ENCODE data around the gene DENND4A. TPM values are rescaled to one million over a fixed set of nuclear protein-coding genes. Genes with fewer than 3 reads are reported as not detected.

The DENND4A gene
- total RNA-seq, 2 experiments from 2014 or later, result 39.9 to 41.3 TPM

DNA sequence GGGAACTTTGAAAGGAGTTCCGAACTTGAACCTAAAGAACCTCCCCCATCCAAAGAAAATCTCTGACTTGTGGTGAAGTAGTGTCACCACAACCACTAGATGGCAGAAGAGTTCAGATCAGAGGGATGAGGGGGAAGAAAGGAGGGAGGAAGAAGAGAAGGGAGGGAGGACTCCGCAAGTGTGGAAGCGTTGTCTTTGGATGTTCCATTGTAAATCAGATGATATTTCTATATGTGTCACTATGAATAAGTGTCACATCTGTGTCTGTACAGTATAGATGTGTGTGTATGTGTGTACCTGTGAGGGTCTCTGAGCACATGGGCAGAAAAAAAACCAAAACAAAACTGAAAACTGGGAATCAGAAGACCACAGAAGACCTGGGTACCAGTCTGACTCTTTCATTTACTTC, 153.4 kb downstream of the DENND4A start:
- DNase-seq, result peak; percentile 33
- H3K4me1 Mint-ChIP-seq (ENCODE audit: low read depth), result peaks cover 6% of the 10 kb centered on the region
- POLR2A ChIA-PET, result interaction anchor here (1.6 kb wide), 1 partner anchor 25 kb away, joined by 3 read pairs; no protein-coding TSS in a partner anchor
- CTCF ChIA-PET, result interaction anchor here (0.7 to 4.2 kb wide), 22 partner anchors 9 to 649 kb away, joined by 3 to 38 read pairs (median 5); partner anchors contain the start of genes INTS14 and RAB11A
- no peak overlapping the region for H3K27ac Mint-ChIP-seq
- intact Hi-C loops (cut with micrococcal nuclease), result loop anchor here (1.0 to 5.0 kb wide), 3 partner anchors 190 to 554 kb away; no protein-coding TSS in a partner anchor
- H3K27me3 Mint-ChIP-seq, result no peaks in the 10 kb centered on the region
- H3K4me3 Mint-ChIP-seq, result no peak overlapping the region
- no peaks in the 10 kb centered on the region for H3K36me3 Mint-ChIP-seq
- no peaks in the 10 kb centered on the region for H3K9me3 Mint-ChIP-seq

DNA sequence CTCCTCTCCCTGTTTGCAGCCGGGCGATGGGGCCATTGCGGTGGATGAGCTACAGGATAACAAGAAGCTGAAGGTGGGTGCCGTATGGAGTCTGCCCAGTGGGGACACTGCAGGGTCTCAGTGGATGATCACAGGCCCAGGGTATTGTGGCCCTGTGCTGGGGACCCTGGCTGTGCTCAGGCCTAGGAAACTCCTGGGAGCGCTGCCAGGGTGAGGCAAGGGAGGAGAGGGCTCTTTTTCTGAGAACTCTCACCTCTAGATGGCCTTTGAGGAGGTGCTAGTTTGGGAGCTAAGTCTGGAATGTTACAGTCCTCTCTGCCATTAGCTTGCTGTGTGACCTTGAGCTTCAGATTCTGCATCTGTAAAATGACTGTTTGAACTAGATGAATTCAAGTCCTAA, 154.0 kb downstream of the DENND4A start:
- H3K4me1 Mint-ChIP-seq (ENCODE audit: low read depth), result peaks cover 6% of the 10 kb centered on the region
- ChIA-PET CTCF (interaction anchor here (0.7 to 4.2 kb wide), 23 partner anchors 8 to 570 kb away, joined by 3 to 38 read pairs (median 5); partner anchors contain the start of genes INTS14, RAB11A and SLC24A1), POLR2A (interaction anchor here (1.6 kb wide), 1 partner anchor 26 kb away, joined by 3 read pairs; no protein-coding TSS in a partner anchor)
- no peaks in the 10 kb centered on the region for H3K27me3 Mint-ChIP-seq
- no peak overlapping the region for H3K4me3 Mint-ChIP-seq
- no peak overlapping the region for H3K27ac Mint-ChIP-seq
- no peak for DNase-seq
- H3K36me3 Mint-ChIP-seq, result no peaks in the 10 kb centered on the region
- intact Hi-C loops (cut with micrococcal nuclease), result loop anchor here (1.0 to 5.0 kb wide), 3 partner anchors 191 to 554 kb away; no protein-coding TSS in a partner anchor
- H3K9me3 Mint-ChIP-seq, result no peaks in the 10 kb centered on the region

DNA sequence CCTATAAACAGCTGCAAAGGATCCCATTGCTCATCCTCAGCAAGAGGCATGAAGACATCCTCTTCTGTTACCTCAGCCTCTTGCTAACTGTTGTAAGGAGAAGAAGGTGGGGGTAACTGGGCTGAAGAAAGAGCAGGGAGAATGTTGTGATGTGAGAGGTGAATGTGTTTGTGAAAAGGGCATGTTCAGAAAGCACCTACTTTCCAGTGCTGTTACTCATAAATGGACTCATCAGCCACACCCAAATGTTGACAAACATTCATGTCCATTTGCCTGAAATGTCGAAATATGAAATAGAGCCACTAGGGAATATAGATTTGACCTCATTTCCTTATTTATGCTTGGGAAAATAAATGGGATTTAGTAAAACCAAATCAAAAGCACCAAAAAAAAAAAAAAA, 157.7 kb downstream of the DENND4A start:
- Mint-ChIP-seq H3K4me3 (no peak overlapping the region), H3K27me3 (no peaks in the 10 kb centered on the region), H3K4me1 (ENCODE audit: low read depth) (peaks cover 28% of the 10 kb centered on the region), H3K9me3 (no peaks in the 10 kb centered on the region), H3K36me3 (no peaks in the 10 kb centered on the region), H3K27ac (no peak overlapping the region)
- ChIA-PET POLR2A (interaction anchor here (0.7 kb wide), 1 partner anchor 15 kb away, joined by 4 read pairs; no protein-coding TSS in a partner anchor), CTCF (no interaction called here)
- intact Hi-C loops (cut with micrococcal nuclease), result no loop called here
- DNase-seq, result no peak

DNA sequence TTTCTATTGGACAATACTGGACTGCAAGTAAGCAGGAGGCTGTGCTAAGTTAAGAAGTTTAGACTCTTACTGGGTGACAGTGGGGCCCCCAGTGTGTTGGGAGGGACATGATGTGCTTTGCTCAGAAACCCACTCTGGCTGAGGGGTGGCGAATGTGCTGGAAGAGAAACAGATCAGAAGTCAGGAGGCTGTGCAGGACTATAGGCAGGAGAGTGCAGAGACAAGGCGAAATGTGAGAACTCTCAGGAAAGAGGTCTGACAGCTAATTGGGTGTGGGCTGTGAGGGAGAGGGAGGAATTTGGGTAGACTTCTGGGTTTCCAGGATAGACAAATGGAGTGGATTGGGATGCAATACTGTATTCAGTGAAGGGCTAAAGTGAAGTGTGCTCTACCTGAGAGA, 158.3 kb downstream of the DENND4A start:
- ChIA-PET POLR2A (interaction anchor here (0.7 kb wide), 1 partner anchor 15 kb away, joined by 4 read pairs; no protein-coding TSS in a partner anchor), CTCF (interaction anchor here (0.8 kb wide), 1 partner anchor 223 kb away, joined by 3 read pairs; no protein-coding TSS in a partner anchor)
- Mint-ChIP-seq H3K4me1 (ENCODE audit: low read depth) (peaks cover 28% of the 10 kb centered on the region), H3K36me3 (no peaks in the 10 kb centered on the region), H3K9me3 (no peaks in the 10 kb centered on the region), H3K4me3 (no peak overlapping the region), H3K27ac (no peak overlapping the region), H3K27me3 (no peaks in the 10 kb centered on the region)
- no peak for DNase-seq
- intact Hi-C loops (cut with micrococcal nuclease), result no loop called here

DNA sequence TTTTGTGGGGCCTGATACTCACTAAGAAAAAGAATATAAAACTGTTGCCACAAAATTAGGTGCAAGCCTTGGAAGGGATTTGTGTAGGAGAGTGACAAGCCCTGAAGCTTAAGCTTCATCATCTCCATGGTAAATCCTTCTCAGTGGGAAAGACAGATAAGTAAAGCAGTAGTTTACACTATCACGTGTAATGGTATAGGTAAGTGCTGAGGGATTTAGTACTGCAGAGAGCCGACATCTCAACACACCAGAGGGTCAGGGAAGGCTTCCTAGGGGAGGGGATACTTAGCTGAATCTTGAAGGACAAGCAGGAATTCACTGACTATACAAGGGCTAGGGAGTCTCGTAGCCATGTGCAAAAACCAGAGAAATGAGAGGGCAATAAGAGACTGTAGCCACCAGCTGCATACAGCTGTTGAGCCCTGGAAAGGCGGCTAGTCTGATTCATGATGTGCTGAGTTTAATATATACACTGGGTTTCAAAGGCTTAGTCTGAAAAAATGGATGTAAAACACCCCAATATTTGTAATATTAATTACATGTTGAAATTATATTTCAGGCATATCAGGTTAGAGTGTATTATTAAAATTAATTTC, 159.2 kb downstream of the DENND4A start:
- DNase-seq, result no peak
- intact Hi-C loops (cut with micrococcal nuclease), result no loop called here
- H3K27me3 Mint-ChIP-seq, result no peaks in the 10 kb centered on the region
- no peaks in the 10 kb centered on the region for H3K36me3 Mint-ChIP-seq
- peaks cover 22% of the 10 kb centered on the region for H3K4me1 Mint-ChIP-seq (ENCODE audit: low read depth)
- no peak overlapping the region for H3K27ac Mint-ChIP-seq
- H3K9me3 Mint-ChIP-seq, result no peaks in the 10 kb centered on the region
- H3K4me3 Mint-ChIP-seq, result no peak overlapping the region
- POLR2A ChIA-PET, result no interaction called here
- CTCF ChIA-PET, result interaction anchor here (0.8 to 2.2 kb wide), 2 partner anchors 224 to 230 kb away, joined by 3 to 8 read pairs; no protein-coding TSS in a partner anchor

DNA sequence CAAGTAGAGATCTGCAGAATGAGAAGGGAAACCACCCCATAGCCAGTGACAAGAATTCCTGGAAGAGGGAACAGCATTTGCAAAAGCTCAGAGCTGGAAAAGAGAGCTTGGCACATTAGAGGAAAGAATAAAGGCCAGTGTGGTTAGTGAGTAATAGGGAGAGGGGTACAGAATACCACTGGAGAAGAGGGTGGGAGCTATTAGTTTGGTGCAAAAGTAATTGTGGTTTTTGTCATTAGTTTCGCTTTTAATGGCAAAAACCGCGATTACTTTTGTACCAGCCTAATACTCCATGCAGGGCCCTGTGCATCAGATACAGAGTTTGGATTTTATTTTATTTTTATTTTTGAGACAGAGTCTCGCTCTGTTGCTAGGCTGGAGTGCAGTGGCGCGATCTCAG, 160.6 kb downstream of the DENND4A start:
- Mint-ChIP-seq H3K27me3 (no peaks in the 10 kb centered on the region), H3K9me3 (no peaks in the 10 kb centered on the region), H3K27ac (no peak overlapping the region), H3K36me3 (no peaks in the 10 kb centered on the region), H3K4me3 (no peak overlapping the region), H3K4me1 (ENCODE audit: low read depth) (peaks cover 22% of the 10 kb centered on the region)
- no peak for DNase-seq
- ChIA-PET CTCF (interaction anchor here (0.6 to 2.2 kb wide), 2 partner anchors 231 to 237 kb away, joined by 3 to 8 read pairs; no protein-coding TSS in a partner anchor), POLR2A (interaction anchor here (1.0 kb wide), 1 partner anchor 20 kb away, joined by 5 read pairs; the partner anchor contains the start of gene INTS14)
- intact Hi-C loops (cut with micrococcal nuclease), result no loop called here

DNA sequence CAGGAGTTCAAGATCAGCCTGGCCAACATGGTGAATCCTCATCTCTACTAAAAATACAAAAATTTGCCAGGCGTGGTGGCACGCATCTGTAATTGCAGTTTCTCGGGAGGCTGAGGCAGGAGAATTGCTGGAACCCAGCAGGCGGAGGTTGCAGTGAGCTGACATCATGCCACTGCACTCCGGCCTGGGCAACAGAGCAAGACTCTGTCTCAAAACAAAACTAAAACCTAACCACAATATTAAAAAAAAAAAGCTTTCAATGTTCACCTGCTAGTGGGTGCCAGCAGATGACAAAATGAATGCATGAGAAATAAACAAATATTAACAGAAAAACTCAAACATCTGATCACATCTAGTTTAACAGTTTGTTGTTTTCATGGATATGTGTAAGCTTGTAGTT, 161.3 kb downstream of the DENND4A start:
- intact Hi-C loops (cut with micrococcal nuclease), result no loop called here
- peak; percentile 33 for DNase-seq
- H3K4me1 Mint-ChIP-seq (ENCODE audit: low read depth), result peaks cover 22% of the 10 kb centered on the region
- CTCF ChIA-PET, result no interaction called here
- H3K36me3 Mint-ChIP-seq, result peaks cover under 1% of the 10 kb centered on the region
- POLR2A ChIA-PET, result no interaction called here
- no peak overlapping the region for H3K4me3 Mint-ChIP-seq
- H3K27me3 Mint-ChIP-seq, result no peaks in the 10 kb centered on the region
- H3K27ac Mint-ChIP-seq, result no peak overlapping the region
- H3K9me3 Mint-ChIP-seq, result no peaks in the 10 kb centered on the region

DNA sequence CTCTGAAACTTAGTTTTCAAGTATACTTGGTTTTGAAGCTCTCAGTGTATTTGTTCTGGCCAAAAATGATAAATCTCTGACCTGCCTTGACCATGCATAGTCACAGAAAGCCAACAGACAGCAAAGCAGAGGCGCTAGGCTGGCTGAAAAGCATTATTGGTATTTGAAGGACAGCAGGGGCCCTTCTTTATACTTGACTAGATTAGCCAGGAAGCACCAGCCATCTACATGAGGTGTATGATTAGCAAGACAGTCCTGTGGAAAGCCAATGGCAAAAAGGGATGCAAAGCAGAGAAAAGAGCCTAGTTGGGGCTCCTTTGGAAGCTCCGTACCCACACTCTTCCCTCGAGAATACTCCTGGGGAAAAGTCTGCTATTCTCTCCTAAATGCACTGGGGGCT, 162.5 kb downstream of the DENND4A start:
- H3K4me1 Mint-ChIP-seq (ENCODE audit: low read depth), result peaks cover 22% of the 10 kb centered on the region
- no peaks in the 10 kb centered on the region for H3K27me3 Mint-ChIP-seq
- no peak overlapping the region for H3K4me3 Mint-ChIP-seq
- no peak for DNase-seq
- H3K9me3 Mint-ChIP-seq, result no peaks in the 10 kb centered on the region
- intact Hi-C loops (cut with micrococcal nuclease), result no loop called here
- no peak overlapping the region for H3K27ac Mint-ChIP-seq
- POLR2A ChIA-PET, result no interaction called here
- H3K36me3 Mint-ChIP-seq, result peaks cover 7% of the 10 kb centered on the region
- CTCF ChIA-PET, result interaction anchor here (1.0 to 1.8 kb wide), 2 partner anchors 9 to 233 kb away, joined by 5 to 6 read pairs; no protein-coding TSS in a partner anchor

DNA sequence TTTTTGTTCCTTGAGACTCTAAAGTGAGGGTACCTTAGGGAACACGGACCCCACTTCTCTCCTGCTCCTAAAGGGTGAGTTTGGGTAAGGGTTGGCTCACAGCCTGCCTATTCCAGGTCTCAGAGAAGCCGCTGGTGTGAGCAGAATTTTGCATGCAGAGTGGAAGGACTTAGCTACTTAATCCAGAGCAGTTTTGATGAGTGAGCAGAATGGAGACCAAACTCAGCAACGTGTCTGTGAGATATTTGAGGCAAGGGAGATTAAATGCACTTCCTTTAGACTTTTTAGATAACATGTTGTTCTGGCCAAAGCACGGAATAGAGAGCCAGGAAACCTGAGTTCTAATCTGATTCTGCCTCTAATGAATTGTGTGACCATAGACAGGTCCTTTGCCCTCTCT, 165.2 kb downstream of the DENND4A start:
- POLR2A ChIA-PET, result no interaction called here
- no peak for DNase-seq
- Mint-ChIP-seq H3K36me3 (peaks cover 10% of the 10 kb centered on the region), H3K9me3 (no peaks in the 10 kb centered on the region), H3K27me3 (no peaks in the 10 kb centered on the region), H3K27ac (no peak overlapping the region), H3K4me3 (no peak overlapping the region), H3K4me1 (ENCODE audit: low read depth) (peaks cover 16% of the 10 kb centered on the region)
- intact Hi-C loops (cut with micrococcal nuclease), result no loop called here
- CTCF ChIA-PET, result no interaction called here

DNA sequence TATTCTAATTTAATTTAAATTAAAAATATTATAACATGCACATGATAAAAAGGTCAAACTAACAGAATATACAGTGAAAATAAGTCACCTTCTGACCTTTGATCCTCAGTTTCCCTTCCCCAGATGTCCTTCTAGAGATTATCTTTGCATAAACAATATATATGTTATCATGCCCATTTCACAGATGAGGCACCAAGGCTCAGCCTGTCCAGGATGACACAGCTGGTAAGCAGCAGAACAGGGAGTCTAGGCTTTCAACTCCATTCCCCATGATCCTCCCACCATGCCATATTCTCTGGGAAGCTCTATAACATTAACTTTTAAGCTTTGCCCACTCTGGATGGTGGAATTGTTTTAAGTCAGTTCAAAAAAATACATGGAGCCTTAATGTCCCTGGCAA, 169.0 kb downstream of the DENND4A start:
- no peak overlapping the region for H3K27ac Mint-ChIP-seq
- no peaks in the 10 kb centered on the region for H3K4me1 Mint-ChIP-seq (ENCODE audit: low read depth)
- DNase-seq, result no peak
- H3K27me3 Mint-ChIP-seq, result no peaks in the 10 kb centered on the region
- ChIA-PET CTCF (interaction anchor here (1.6 kb wide), 1 partner anchor 15 kb away, joined by 6 read pairs; no protein-coding TSS in a partner anchor), POLR2A (no interaction called here)
- no peaks in the 10 kb centered on the region for H3K9me3 Mint-ChIP-seq
- H3K4me3 Mint-ChIP-seq, result no peak overlapping the region
- intact Hi-C loops (cut with micrococcal nuclease), result no loop called here
- peaks cover 10% of the 10 kb centered on the region for H3K36me3 Mint-ChIP-seq

DNA sequence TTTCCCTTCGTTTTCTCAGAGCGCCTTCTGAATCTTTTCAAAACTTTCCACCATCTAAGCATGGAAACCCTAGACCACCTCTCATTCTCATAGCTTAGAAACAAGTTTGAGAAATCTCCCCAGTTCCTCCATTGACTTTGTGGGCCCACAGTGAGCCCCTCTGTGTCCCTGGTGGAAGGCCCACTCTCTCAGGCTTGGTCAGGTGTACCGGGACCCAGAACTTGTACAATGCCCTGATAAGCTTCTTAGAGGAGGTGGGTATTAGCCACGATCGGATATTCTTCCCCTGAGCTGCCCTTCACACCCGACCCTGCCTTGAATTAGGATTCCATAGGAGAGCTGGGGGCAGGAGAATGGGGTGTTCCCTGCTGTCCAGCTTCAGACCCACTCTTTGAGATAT, 170.5 kb downstream of the DENND4A start, which contains the start of gene SLC24A1:
Gene SLC24A1, plus strand, starts transcription at position 301 of the 400 bp plus-strand sequence. CDS start 2,143 bp downstream, outside the sequence.
- H3K27me3 Mint-ChIP-seq, result no peaks in the 10 kb centered on the region
- H3K27ac Mint-ChIP-seq, result no peak within 1 kb of the TSS
- POLR2A ChIA-PET, result interaction anchor here (1.8 kb wide), 1 partner anchor 10 kb away, joined by 7 read pairs; the partner anchor contains the start of gene INTS14
- H3K9me3 Mint-ChIP-seq, result no peaks in the 10 kb centered on the region
- no peak for DNase-seq
- peaks cover 10% of the 10 kb centered on the region for H3K36me3 Mint-ChIP-seq
- H3K4me3 Mint-ChIP-seq, result no peak within 1 kb of the TSS
- H3K4me1 Mint-ChIP-seq (ENCODE audit: low read depth), result no peaks in the 10 kb centered on the region
- CTCF ChIA-PET, result interaction anchor here (1.5 kb wide), 1 partner anchor 16 kb away, joined by 4 read pairs; no protein-coding TSS in a partner anchor
- intact Hi-C loops (cut with micrococcal nuclease), result no loop called here

DNA sequence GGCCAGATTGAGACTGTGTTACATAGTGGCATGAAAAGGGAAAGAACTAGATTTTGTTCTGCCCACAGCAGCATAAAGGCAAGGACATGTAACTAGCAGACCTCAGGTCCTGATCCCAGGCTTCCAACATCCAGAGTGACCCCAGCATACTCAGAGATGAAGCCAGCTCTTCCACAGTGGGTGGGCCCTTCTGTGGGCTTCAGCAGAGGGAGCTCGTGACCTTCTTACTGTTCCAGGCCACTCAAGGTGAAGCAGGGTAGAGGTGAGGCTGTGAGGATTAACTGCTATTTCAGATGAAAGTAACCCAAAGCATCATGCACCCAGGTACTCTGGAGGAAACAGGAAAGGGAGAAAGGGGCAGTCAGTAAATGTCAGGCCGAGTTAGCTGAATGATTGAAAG, 171.3 kb downstream of the DENND4A start:
- H3K9me3 Mint-ChIP-seq, result no peaks in the 10 kb centered on the region
- peaks cover 11% of the 10 kb centered on the region for H3K36me3 Mint-ChIP-seq
- CTCF ChIA-PET, result interaction anchor here (1.5 kb wide), 1 partner anchor 17 kb away, joined by 4 read pairs; no protein-coding TSS in a partner anchor
- no peaks in the 10 kb centered on the region for H3K27me3 Mint-ChIP-seq
- intact Hi-C loops (cut with micrococcal nuclease), result no loop called here
- no peak overlapping the region for H3K4me3 Mint-ChIP-seq
- H3K27ac Mint-ChIP-seq, result no peak overlapping the region
- DNase-seq, result no peak
- POLR2A ChIA-PET, result interaction anchor here (1.8 kb wide), 1 partner anchor 9 kb away, joined by 7 read pairs; the partner anchor contains the start of gene INTS14
- H3K4me1 Mint-ChIP-seq (ENCODE audit: low read depth), result no peaks in the 10 kb centered on the region

Measured in activated CD4-positive, alpha-beta memory T cell treated with anti-CD3 and anti-CD28 coated beads for 36 hours (primary cell).